Measurements from ENCODE around the gene SYTL1.

- TF ChIP-seq CTCF (IDR thresholded peaks at IDR 0.05) (no peak), POLR2A (IDR thresholded peaks at IDR 0.05) (no peak)
Measured at GRCh38 chr1:27381969-27382762, 40.3 kb downstream of the SYTL1 start.
